HepG2 (cell line): ENCODE results near the gene KRTAP5-9. TPM values are rescaled to one million over a fixed set of nuclear protein-coding genes. Genes with fewer than 3 reads are reported as not detected.
A peak's percentile ranks its signal among the peaks of the same experiment; 100 is the strongest.

ENCODE experiments used
- ATAC-seq: fragments of 200-7000 bp; cut with Tn5 transposase; 3 replicates; pipeline ENCODE4 v1.9.1; 2020; ENCODE audit warnings: mild to moderate bottlenecking, moderate library complexity
- BruUV-seq: library from RNA; stranded (reverse); fragments of 400-500 nt; replicated peaks from 2 replicates; lab custom pipeline; 2021; lab: Mats Ljungman, UMichigan
- CTCF ChIA-PET: fragments of 300-600 bp; formaldehyde crosslinking; extraction: SDS; loops from one replicate; lab custom pipeline; 2021; ENCODE audit warnings: low total read pairs, inconsistent platforms, low intra/inter-chr PET ratio; lab: Yijun Ruan, JAX
- POLR2A ChIA-PET: fragments of 350-600 bp; sonication (Branson Sonifier 250); formaldehyde crosslinking; loops from one replicate; lab custom pipeline; 2020; ENCODE audit warnings: antibody characterized with exemption, inconsistent platforms; lab: Yijun Ruan, JAX
- DNase-seq: peaks from one replicate; pipeline ENCODE4 v3.0.0-alpha.2; 2015; ENCODE audit warnings: low spot score
- FAIRE-seq: peaks from 3 replicates; lab custom pipeline; 2011; peaks lifted over from hg19 to GRCh38; lab: Jason Lieb, UNC
- H2AFZ ChIP-seq: one replicate; pipeline ENCODE4 v1.6.1; 2011; ENCODE audit warnings: low read length, inconsistent platforms
- H3K27ac ChIP-seq: fragments of 300-600 bp; 3 replicates; pipeline ENCODE4 v1.8.0; 2011; ENCODE audit warnings: mixed run types, mild to moderate bottlenecking, mixed read lengths, low read length, inconsistent platforms; ENCODE audit not compliant: insufficient read depth; ENCODE audit errors: extremely low read length
- H3K27me3 ChIP-seq, 2 experiments: fragments of 200-600 bp in 1 of 2; 2 replicates in 1 of 2; 3 replicates in 1 of 2; pipeline versions ENCODE4 v1.6.0 to v1.8.0; 2011; ENCODE audit warnings: low read length in 2 of 2, mild to moderate bottlenecking in 2 of 2, moderate library complexity in 2 of 2, inconsistent platforms in 1 of 2; ENCODE audit not compliant: insufficient read depth in 2 of 2, control insufficient read depth in 1 of 2
- H3K36me3 ChIP-seq, 2 experiments: fragments of 200-600 bp in 1 of 2; replicated peaks in 1 of 2; 2 replicates in 1 of 2; 3 replicates in 1 of 2; pipeline versions ENCODE4 v1.5.1 to v1.8.0; 2011; ENCODE audit warnings: low read length in 2 of 2, inconsistent platforms in 1 of 2; ENCODE audit not compliant: insufficient read depth in 2 of 2, control insufficient read depth in 1 of 2
- H3K4me1 ChIP-seq: 2 replicates; pipeline ENCODE4 v1.5.1; 2012; ENCODE audit warnings: low read length, inconsistent platforms; ENCODE audit not compliant: insufficient read depth
- H3K4me2 ChIP-seq: 2 replicates; pipeline ENCODE4 v1.6.0; 2011; ENCODE audit warnings: low read depth, low read length, inconsistent platforms
- H3K4me3 ChIP-seq, 3 experiments: fragments of 200-600 bp in 1 of 3; sonication (generic), shearing (Covaris generic) in 1 of 3; replicated peaks in 1 of 3; 2 replicates each; pipeline ENCODE4 v1.5.1; 2011 to 2016; ENCODE audit warnings: low read length in 3 of 3, inconsistent platforms in 2 of 3, low read depth in 2 of 3, mild to moderate bottlenecking in 2 of 3, control low read depth in 1 of 3, mixed read lengths in 1 of 3; ENCODE audit not compliant: insufficient read depth in 1 of 3
- H3K79me2 ChIP-seq: one replicate; pipeline ENCODE4 v1.6.1; 2011; ENCODE audit warnings: low read length, inconsistent platforms; ENCODE audit not compliant: insufficient read depth
- H3K9ac ChIP-seq: 2 replicates; pipeline ENCODE4 v1.6.0; 2011; ENCODE audit warnings: mild to moderate bottlenecking, low read depth, low read length, inconsistent platforms; ENCODE audit not compliant: insufficient read depth
- H3K9me3 ChIP-seq: 2 replicates; pipeline ENCODE4 v1.5.1; 2012; ENCODE audit warnings: mild to moderate bottlenecking, low read length
- H4K20me1 ChIP-seq: 2 replicates; pipeline ENCODE4 v1.6.0; 2011; ENCODE audit warnings: inconsistent platforms, mild to moderate bottlenecking, low read length, moderate library complexity; ENCODE audit not compliant: insufficient read depth
- HIVEP1 ChIP-seq: sonication (generic); formaldehyde crosslinking; IDR thresholded peaks from 2 replicates; pipeline ENCODE4 v1.4.0; 2020; ENCODE audit warnings: mild to moderate bottlenecking, missing genetic modification reagents
- KDM3A ChIP-seq: IDR thresholded peaks from 2 replicates; pipeline ENCODE4 v1.6.1; 2018; ENCODE audit warnings: low read depth, missing compliant biosample characterization
- SOX5 ChIP-seq: IDR thresholded peaks from 2 replicates; pipeline ENCODE4 v1.6.1; 2016; ENCODE audit warnings: borderline replicate concordance
- TFE3 ChIP-seq: IDR thresholded peaks from 2 replicates; pipeline ENCODE4 v1.6.1; 2016
- ZBTB33 ChIP-seq: sonication (generic); formaldehyde crosslinking; IDR thresholded peaks from 2 replicates; pipeline ENCODE4 v1.4.0; 2020; ENCODE audit warnings: missing genetic modification reagents
- ZBTB38 ChIP-seq: sonication (generic); formaldehyde crosslinking; IDR thresholded peaks from 2 replicates; pipeline ENCODE4 v1.5.1; 2020; ENCODE audit warnings: mild to moderate bottlenecking, missing genetic modification reagents
- ZMYM3 ChIP-seq: sonication (generic); formaldehyde crosslinking; IDR thresholded peaks from 2 replicates; pipeline ENCODE4 v1.5.1; 2020; ENCODE audit warnings: mild to moderate bottlenecking, missing genetic modification reagents
- ZNF256 ChIP-seq: sonication (generic); formaldehyde crosslinking; conservative IDR thresholded peaks from 2 replicates; pipeline ENCODE4 v1.4.0; 2020; ENCODE audit warnings: missing genetic modification reagents
- ZNF800 ChIP-seq: sonication (generic); formaldehyde crosslinking; IDR thresholded peaks from 2 replicates; pipeline ENCODE4 v1.4.0; 2020; ENCODE audit warnings: missing genetic modification reagents
- WGBS: methylation state at CpG from one replicate; pipeline ENCODE4 v1.1.6; 2017; ENCODE audit warnings: low lambda C conversion rate; 5-methylcytosine and 5-hydroxymethylcytosine counted together
- in situ Hi-C: cut with HindIII; loops from 2 replicates; pipeline ENCODE4 v1.10.0; 2017; ENCODE audit warnings: low pct_unique_long_range_greater_than_20kb; ENCODE audit not compliant: extremely low pct_ligation_motif_present
- intact Hi-C: fragments of 100-400 bp; cut with micrococcal nuclease; formaldehyde crosslinking; loops from one replicate; pipeline ENCODE4 v1.10.0; 2022; ENCODE audit not compliant: unreplicated experiment
- polyA plus RNA-seq, 8 experiments: library from polyadenylated mRNA; depleted of rRNA in 3 of 8; stranded (reverse) in 7 of 8; unstranded in 1 of 8; fragments of >200 nt; fragmentation: Illumina TruSeq in 4 of 8; extraction: Trizol in 4 of 8; gene quantifications; 2 replicates each; pipeline versions ENCODE4 v1.2.1 to v1.2.3, GENCODE V29; 2011 to 2016; ENCODE audit warnings: low read depth in 4 of 8, missing spikeins in 1 of 8, mixed read lengths in 1 of 8; ENCODE audit not compliant: insufficient read depth in 1 of 8
- total RNA-seq, 5 experiments: library from RNA; depleted of rRNA; stranded (reverse); fragments of >200 nt; fragmentation: Illumina TruSeq; extraction: Trizol; gene quantifications; 2 replicates each; pipeline ENCODE4 v1.2.3, GENCODE V29; 2016; ENCODE audit warnings: low read depth in 1 of 5

KRTAP5-9 gene
- total and polyA plus RNA-seq, 2 of the 13 experiments (the other 11 are each of a cell fraction or from before 2014, with no cell fraction given) = 0.09 TPM; not detected in 1

GRCh38 chr11:71534711-71535608 lies 13.3 kb upstream of the KRTAP5-9 start (continued):
- TF ChIP-seq ZNF800 (CRISPR knock-in tag) = peak; percentile 47
- peak; percentile 77; the same call in 1 of the 2 replicates for TF ChIP-seq SOX5 (CRISPR knock-in tag)
- TF ChIP-seq TFE3 (CRISPR knock-in tag) = peak; percentile 80; the same call in 1 of the 2 replicates
- 0 out of 2 replicates have a peak, but pooled peaks have one; percentile 31 for TF ChIP-seq ZNF256

DNA sequence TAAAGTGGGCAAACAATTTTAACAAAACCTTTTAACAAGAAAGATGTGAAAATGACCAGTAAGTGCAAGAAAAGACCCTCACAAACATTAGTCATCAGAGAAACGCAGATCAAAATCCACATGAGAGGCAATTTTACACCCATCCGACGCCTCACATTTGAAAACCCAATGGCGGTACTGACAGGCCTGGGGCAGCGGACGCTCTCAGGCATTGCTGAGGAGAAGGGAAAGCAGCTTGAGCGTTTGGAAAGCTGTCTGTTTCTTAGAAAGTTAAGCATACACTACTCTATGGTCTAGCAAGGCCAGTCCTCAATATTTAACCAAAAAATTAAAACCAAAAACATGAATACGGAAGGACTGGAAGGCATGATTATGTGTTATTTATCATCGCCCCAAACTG lies 12.4 kb upstream of the KRTAP5-9 start:
- Histone ChIP-seq H3K9ac (no peak overlapping the region), H3K27me3 (no peaks in the 10 kb centered on the region), H3K27ac (peak overlapping the region; percentile 93), H3K4me1 (peaks cover 95% of the 10 kb centered on the region), H2AFZ (no peak overlapping the region), H3K4me2 (peak overlapping the region; percentile 71; the same call in 1 of the 2 replicates), H3K36me3 (no peaks in the 10 kb centered on the region), H3K9me3 (no peaks in the 10 kb centered on the region), H4K20me1 (no peaks in the 10 kb centered on the region), H3K4me3 (no peak overlapping the region), H3K79me2 (no peaks in the 10 kb centered on the region)
- intact Hi-C loops = no loop called here
- no TSS peak for BruUV-seq
- ATAC-seq (no peak), FAIRE-seq (no peak), DNase-seq (no peak)
- ChIA-PET POLR2A (no interaction called here), CTCF (no interaction called here)
- 89% methylated on average over 9 of the region's 9 CpGs for WGBS
- TF ChIP-seq ZBTB38 = peak; percentile 82
- TF ChIP-seq HIVEP1 = no peak
- TF ChIP-seq ZMYM3 (CRISPR knock-in tag) = no peak
- peak; percentile 51; the same call in 1 of the 2 replicates for TF ChIP-seq ZBTB33 (CRISPR knock-in tag)
- TF ChIP-seq KDM3A (CRISPR knock-in tag) = no peak
- in situ Hi-C loops = no loop called here
